GM21526 (cell line): ENCODE results near the gene THSD1.
"Not testable (repeated sequence)": the region's sequence is repeated elsewhere in the genome, so short reads cannot be mapped to it uniquely, and the experiment has no call there.

Source experiments
- ATAC-seq: cut with Tn5 transposase; IDR thresholded peaks from one replicate; pipeline ENCODE4 v1.9.1; 2021; ENCODE audit warnings: moderate library complexity; ENCODE audit not compliant: unreplicated experiment, low FRiP score

THSD1 gene

GRCh38 chr13:52362169-52362887, 43.6 kb downstream of the THSD1 start:
- not testable (repeated sequence) for ATAC-seq

GRCh38 chr13:52361225-52361624, 44.7 kb downstream of the THSD1 start:
- no peak for ATAC-seq

- ATAC-seq, result no peak
These were observed 46.4 kb downstream of the THSD1 start for GRCh38 chr13:52359534-52359933.

GRCh38 chr13:52356327-52356726, 49.6 kb downstream of the THSD1 start:
- ATAC-seq, result no peak

GRCh38 chr13:52353193-52353592, 52.8 kb downstream of the THSD1 start:
- ATAC-seq, result no peak

GRCh38 chr13:52348983-52349780, 56.8 kb downstream of the THSD1 start:
- no peak for ATAC-seq

GRCh38 chr13:52348071-52348470, 57.9 kb downstream of the THSD1 start:
- no peak for ATAC-seq

- no peak for ATAC-seq
These were observed 60.2 kb downstream of the THSD1 start for GRCh38 chr13:52345631-52346251.

- no peak for ATAC-seq
These were observed 60.9 kb downstream of the THSD1 start for GRCh38 chr13:52345048-52345447.

GRCh38 chr13:52344108-52344507, 61.9 kb downstream of the THSD1 start:
- ATAC-seq, result no peak

GRCh38 chr13:52342203-52342602, 63.8 kb downstream of the THSD1 start:
- not testable (repeated sequence) for ATAC-seq

GRCh38 chr13:52337828-52338455, 68.0 kb downstream of the THSD1 start:
- ATAC-seq, result not testable (repeated sequence)

- ATAC-seq, result not testable (repeated sequence)
These were observed 71.9 kb downstream of the THSD1 start for GRCh38 chr13:52334107-52334506.

- not testable (repeated sequence) for ATAC-seq
These were observed 74.1 kb downstream of the THSD1 start for GRCh38 chr13:52331844-52332243.
